ENCODE data around the gene OTOG.

Gene OTOG

GRCh38 chr11:17693531-17693930, 146.5 kb downstream of the OTOG start:
- Mint-ChIP-seq H3K27me3 (peaks cover 67% of the 10 kb centered on the region), H3K4me1 (no peaks in the 10 kb centered on the region), H3K9me3 (no peaks in the 10 kb centered on the region), H3K4me3 (no peak overlapping the region), H3K36me3 (ENCODE audit: insufficient read depth) (peaks cover 2% of the 10 kb centered on the region), H3K27ac (ENCODE audit: low read depth) (no peak overlapping the region)
- DNase-seq (ENCODE audit: low spot score in 2 of 2) (no peak), ATAC-seq (replicated peaks; ENCODE audit: extremely low read depth, poor library complexity, severe bottlenecking) (no peak)

DNA sequence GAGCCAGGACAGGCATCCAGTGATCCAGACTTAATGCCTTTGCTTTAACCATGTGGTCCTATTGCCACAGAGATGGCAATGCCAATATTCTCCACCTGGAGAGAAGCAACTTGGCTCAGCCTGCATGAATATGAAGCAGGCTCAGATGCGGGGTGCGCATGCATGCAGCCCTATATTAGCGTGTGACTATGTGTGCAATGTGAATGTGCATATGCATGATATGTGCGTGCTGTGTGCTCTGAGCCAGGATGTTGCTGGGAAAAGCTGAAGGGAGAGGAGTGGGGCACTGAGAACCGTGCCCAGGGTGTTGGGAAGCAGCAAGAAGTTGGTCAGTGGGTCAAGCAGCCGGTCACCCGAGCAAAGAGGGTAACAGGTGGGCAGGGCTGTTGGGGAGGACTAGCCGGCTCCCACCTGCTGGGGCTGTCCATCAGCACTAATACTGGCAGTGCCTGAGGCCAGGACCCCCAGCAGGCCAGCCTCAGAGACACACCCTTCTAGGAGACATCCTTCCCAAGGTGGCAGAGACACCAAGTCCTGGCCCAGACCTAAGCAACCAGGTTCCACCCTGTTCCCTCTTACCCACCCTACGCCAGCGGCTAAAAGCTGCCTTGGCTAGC, 147.5 kb downstream of the OTOG start:
- Mint-ChIP-seq H3K36me3 (ENCODE audit: insufficient read depth) (peaks cover 2% of the 10 kb centered on the region), H3K27ac (ENCODE audit: low read depth) (no peak overlapping the region), H3K4me1 (no peaks in the 10 kb centered on the region), H3K4me3 (no peak overlapping the region), H3K27me3 (peaks cover 67% of the 10 kb centered on the region), H3K9me3 (no peaks in the 10 kb centered on the region)
- DNase-seq (ENCODE audit: low spot score in 2 of 2) (no peak), ATAC-seq (replicated peaks; ENCODE audit: extremely low read depth, poor library complexity, severe bottlenecking) (no peak)

- no peak overlapping the region for H3K27ac Mint-ChIP-seq (ENCODE audit: low read depth)
- H3K4me1 Mint-ChIP-seq, result no peaks in the 10 kb centered on the region
- no peaks in the 10 kb centered on the region for H3K9me3 Mint-ChIP-seq
- ATAC-seq (replicated peaks; ENCODE audit: extremely low read depth, poor library complexity, severe bottlenecking), result no peak
- no peak overlapping the region for H3K4me3 Mint-ChIP-seq
- peaks cover 2% of the 10 kb centered on the region for H3K36me3 Mint-ChIP-seq (ENCODE audit: insufficient read depth)
- H3K27me3 Mint-ChIP-seq, result peaks cover 67% of the 10 kb centered on the region
- DNase-seq (ENCODE audit: low spot score in 2 of 2), result no peak
Measured at GRCh38 chr11:17695454-17696441, 148.7 kb downstream of the OTOG start.

DNA sequence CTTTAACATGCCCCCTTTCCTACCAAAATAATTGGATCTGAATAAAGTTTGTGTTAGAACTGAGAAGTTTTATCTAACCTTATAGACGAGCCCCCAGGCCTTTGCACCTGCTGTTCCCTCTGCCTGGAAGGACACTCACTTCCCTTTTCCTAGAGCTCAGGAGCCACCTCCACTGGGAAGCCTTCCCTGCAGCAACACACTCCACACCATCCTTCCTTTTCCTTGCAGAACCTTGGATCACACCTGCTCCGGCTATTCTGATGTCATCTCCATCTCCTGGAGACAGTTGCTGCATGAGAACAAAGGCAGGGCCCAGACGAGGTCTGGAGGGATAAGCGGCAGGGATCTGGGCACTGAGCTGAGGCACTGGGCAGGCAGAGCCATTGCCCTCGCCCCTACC, 149.7 kb downstream of the OTOG start:
- Mint-ChIP-seq H3K27me3 (peaks cover 57% of the 10 kb centered on the region), H3K36me3 (ENCODE audit: insufficient read depth) (peaks cover 2% of the 10 kb centered on the region), H3K4me3 (no peak overlapping the region), H3K9me3 (no peaks in the 10 kb centered on the region), H3K4me1 (no peaks in the 10 kb centered on the region), H3K27ac (ENCODE audit: low read depth) (no peak overlapping the region)
- ATAC-seq (replicated peaks; ENCODE audit: extremely low read depth, poor library complexity, severe bottlenecking), result no peak
- no peak for DNase-seq (ENCODE audit: low spot score in 2 of 2)
